GM20000 (cell line): ENCODE results near the gene NFIC.

Experiments used
- DNase-seq: peaks from one replicate; pipeline ENCODE4 v3.0.0; 2012; ENCODE audit warnings: low spot score
- TF ChIP-seq, protein P1 (sequence below): IDR thresholded peaks from 2 replicates; pipeline ENCODE4 v1.5.1; 2012; ENCODE audit warnings: mild to moderate bottlenecking, control low read depth; ENCODE audit errors: extremely low read depth, missing control alignments

The NFIC gene

DNA sequence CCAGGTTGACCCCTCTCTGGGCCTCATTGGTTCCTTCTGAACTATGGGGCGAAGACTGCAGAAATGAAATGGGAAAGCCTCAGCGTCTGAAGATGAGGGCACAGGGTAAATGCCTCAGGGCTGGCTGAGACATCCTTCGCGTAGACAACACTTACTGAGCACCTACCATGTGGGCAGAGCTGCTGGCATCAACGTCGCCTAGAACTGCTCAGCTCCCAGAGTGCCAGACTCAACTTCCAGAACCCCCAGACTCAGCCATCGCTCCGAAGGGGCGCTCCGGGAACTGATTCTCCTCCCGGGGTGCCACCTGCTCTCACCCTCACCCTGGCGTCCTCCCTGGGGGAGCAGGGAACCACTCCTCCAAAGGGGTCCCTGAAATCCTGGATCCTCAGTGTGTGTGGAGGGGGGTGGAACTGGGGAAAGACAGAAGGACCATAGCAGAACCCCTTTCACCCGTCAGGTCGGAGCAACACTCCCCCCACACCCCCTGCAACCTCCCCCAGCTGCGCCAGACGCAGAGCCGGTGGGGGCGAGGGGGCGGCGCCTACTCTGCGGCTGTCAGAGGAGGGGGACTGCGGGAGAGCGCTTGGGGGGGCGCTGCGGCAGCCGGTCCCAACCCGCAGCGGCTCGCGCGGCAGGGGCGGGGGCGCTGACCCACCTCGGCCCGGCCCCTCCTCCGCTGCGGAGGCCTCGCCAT lies 8.2 kb upstream of the NFIC start:
- TF ChIP-seq, protein P1, sequence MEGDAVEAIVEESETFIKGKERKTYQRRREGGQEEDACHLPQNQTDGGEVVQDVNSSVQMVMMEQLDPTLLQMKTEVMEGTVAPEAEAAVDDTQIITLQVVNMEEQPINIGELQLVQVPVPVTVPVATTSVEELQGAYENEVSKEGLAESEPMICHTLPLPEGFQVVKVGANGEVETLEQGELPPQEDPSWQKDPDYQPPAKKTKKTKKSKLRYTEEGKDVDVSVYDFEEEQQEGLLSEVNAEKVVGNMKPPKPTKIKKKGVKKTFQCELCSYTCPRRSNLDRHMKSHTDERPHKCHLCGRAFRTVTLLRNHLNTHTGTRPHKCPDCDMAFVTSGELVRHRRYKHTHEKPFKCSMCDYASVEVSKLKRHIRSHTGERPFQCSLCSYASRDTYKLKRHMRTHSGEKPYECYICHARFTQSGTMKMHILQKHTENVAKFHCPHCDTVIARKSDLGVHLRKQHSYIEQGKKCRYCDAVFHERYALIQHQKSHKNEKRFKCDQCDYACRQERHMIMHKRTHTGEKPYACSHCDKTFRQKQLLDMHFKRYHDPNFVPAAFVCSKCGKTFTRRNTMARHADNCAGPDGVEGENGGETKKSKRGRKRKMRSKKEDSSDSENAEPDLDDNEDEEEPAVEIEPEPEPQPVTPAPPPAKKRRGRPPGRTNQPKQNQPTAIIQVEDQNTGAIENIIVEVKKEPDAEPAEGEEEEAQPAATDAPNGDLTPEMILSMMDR = no peak

DNA sequence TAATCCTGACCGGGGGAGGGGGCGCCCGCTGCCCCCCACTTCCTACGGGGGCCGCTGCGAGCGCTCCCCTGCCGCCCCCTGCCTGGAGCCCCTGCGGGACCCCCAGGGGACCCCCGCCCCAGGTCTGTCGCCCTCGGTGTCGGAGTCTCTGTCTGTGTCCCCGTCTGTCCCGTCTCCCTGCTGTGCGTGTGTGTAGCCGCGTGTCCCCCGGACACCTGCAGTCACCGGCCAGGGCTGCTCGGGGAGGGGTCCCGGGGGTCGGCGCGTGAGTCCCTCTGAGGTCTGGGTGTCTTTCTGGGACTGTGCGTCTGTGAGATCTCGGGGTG lies 7.7 kb upstream of the NFIC start:
- no peak for DNase-seq
- TF ChIP-seq, protein P1 = no peak

More for the DNA sequence above, 8.2 kb upstream of the NFIC start:
- no peak for DNase-seq

DNA sequence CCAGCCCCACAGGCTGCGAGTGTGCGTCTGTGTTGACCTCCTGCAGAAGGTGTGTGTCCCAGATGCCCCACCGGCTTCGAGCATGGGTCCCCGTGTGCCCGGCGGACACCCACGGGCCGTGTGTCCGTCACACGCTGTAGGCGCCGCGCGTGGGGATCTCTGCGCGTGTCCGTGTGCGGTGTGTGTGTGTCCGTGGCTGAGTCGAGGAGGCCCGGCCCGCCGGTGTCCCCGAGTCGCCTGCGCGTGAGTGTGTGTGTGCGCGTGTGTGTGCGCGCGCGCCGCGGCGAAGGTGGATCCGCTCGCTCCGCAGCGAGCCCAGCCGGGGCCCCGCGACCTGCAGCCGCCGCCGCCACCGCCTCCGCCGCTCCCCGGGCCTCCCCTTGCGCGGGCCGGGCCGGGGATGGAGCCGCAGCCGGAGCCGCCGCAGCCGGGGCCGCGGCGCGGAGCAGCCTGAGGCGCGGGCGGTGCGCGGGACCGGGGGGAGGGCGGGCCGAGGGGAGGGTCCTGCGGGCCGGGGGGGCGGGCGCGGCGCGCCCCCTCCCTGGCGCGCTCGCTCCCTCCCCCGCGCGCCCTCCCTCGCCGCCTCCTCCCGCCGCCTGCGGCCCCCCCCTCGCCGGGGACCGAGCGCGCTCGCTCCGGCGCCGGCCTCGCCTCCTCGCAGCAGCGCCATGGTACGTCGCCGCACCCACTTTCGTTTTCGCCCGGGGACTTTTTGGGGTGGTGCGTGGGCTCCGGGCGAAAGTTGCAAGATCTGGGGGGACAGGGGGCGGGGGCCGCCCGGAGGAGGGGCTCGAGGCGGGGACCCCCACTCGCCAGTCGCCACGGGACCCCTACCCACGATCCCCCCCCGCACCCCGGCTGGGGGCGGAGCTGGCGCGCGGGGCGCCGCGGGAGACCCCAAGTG lies 7.1 kb upstream of the NFIC start:
- peak; percentile 96 for DNase-seq
- TF ChIP-seq, protein P1 = no peak

DNA sequence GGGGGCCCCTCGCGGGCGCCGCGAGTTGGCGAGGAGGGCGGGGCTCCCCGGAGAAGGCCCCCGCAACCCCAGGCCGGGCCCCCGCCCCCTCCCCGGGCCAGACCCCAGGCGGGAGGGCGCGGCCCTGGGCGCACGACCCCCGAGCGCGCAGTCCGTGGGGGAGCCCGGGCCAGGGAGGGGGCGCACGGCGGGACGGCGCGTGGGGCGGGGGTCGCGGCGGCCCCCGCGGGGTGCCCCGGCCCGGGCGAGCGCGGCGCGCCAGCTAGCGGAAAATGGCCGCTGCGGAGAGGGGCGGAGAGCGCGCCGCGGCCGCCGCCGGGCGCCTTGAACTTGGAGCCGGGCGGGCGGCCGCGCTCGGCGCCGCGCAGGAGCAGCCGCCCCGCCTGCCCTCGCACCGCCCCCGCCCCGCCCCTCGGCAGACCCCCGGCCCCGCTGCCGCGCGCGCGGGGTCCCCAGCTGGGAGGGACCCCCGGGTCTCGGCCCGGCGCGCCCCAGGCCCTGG lies 6.4 kb upstream of the NFIC start:
- DNase-seq = peak; percentile 89

DNA sequence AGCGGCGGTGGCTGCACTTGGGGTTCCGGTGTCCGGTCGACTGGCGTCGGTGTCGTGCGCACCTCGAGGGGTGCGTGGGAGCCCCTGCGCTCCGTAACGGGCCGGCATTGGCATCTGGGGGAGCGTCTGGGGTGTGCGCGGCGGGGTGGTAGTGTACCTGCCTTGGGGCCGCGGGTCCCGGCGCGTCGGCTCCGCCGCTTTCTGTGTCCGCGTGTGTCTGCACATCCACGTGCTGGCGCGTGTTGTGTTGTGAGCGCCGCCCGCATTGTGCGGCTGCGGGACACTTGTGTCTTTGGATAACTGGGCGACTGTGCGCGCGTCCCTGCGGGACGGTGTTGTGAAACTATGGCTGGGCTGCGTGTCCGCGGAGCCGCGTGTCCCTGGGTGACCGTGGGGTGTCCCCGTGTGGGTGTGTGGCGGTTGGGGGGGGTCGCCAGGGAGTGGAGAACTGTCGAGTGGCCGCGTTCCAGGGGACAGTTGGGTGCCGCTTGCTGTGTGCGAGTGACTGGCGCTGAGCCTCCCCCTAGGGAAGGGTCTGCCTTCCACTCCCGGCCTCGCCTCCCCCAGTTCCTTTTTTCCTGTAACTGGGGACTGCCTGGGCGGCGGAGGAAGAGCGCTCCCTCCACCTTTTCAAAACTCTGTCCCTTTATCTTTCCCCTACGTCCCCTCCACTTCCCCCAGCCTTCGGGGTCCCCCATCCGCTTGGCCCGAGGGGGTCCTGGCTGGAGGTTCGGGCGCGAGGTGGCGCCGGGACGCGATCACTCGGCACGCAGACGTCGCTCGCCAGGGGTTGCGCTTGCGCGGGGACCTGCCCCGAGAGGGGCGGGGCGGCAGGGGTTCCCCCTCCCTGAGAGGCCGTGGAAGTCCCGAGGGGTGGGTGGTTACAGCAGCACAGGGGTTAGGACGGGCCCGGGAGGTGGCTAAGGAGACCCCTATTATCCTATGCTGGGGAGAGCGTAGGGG lies 5.7 kb upstream of the NFIC start:
- peak; percentile 91 for DNase-seq
- TF ChIP-seq, protein P1 = no peak

More for the DNA sequence above, 6.4 kb upstream of the NFIC start:
- TF ChIP-seq, protein P1 = no peak

DNA sequence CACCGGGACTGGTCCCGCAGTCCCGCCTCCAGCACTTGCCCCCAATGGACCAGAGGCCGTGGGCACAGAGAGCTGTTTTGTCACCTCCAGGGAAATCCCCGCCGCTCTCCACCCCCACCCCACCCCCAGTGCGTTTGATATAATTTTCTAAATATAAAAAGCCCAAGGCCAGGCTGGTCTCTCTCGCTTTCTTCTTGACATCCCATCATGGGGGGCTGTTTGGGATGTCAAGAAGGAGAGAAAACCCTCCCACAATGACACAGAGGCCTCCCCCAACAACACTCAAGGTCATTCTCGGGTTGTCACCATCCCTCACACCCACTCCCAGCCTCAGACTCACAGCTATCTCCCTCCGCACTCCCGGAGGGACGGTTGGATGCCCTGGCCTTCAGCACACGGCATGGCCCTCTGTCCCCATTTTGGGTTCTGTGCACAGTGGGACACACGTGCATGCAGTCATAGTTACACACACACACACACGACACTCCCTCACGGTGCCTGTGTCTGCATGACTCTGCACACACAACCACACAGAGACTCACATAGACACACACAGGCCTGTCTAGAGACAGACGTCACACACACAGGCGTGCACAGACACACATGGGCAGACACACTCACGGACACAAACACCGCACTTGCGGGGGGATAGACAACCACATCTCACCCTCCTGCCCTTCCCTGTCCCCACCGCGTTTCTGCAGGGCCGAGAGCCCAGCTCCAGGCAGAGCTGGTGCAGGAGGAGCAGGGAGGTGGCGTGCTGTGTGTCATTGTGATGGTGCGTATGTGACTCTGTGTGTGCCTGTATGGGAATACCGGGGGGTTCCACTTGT lies 4.8 kb upstream of the NFIC start:
- no peak for DNase-seq
- TF ChIP-seq, protein P1 = no peak
